Kidney tubule cell (primary cell): ENCODE results near the gene MS4A5.
"Not testable (repeated sequence)": the region's sequence is repeated elsewhere in the genome, so short reads cannot be mapped to it uniquely, and the experiment has no call there.

ENCODE experiments used
- DNase-seq: peaks from one replicate; pipeline ENCODE4 v3.0.0-alpha.2; 2018; ENCODE audit warnings: low spot score

Gene MS4A5, protein sequence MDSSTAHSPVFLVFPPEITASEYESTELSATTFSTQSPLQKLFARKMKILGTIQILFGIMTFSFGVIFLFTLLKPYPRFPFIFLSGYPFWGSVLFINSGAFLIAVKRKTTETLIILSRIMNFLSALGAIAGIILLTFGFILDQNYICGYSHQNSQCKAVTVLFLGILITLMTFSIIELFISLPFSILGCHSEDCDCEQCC

DNA sequence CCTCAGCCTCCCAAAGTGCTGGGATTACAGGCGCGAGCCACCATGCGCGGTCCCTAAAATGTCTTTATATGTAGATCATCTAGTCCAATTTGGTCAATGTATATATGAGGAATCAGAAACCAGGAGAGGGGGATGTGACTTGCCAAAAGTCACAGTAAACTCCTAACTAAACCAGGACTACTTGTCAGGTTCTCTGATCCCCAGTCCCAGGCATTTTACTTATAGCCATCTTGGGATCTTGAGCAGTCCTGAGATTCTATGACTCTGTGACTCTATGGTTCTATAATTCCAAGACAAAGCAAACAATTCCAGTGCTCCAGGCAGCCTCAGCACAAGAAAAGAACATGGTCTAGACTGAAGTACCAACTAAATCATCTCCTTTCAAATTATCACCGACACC lies at the start of gene MS4A5:
Gene MS4A5, plus strand, starts transcription at position 301 of the 400 bp plus-strand sequence. CDS start 103 bp downstream, outside the sequence.
- no peak for DNase-seq

DNA sequence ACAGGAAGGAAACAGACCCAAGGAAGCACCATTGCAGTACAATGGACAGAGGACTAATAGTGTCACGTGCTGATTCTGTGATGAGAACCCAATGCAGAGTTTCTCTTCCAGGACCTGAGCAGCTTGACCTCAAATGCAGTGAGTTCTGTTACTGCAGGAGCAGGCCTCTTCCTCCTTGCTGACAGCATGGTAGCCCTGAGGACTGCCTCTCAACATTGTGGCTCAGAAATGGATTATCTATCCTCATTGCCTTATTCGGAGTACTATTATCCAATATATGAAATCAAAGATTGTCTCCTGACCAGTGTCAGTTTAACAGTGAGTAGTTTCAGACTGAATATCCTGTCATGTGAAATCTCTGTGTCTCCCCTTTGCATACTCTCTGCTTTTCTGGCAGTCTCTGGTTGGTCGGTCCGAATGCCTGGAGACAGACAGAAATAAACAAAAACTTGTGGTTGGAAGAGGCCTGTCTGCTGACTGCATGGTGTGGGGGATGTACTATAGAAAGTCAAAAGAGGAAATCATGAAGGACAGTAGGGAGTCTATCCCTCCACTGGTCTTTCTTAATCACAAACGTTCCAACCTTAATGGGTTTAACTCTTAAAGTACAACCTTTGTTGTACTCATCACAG lies 40.0 kb upstream of the MS4A5 start:
- DNase-seq = no peak

DNA sequence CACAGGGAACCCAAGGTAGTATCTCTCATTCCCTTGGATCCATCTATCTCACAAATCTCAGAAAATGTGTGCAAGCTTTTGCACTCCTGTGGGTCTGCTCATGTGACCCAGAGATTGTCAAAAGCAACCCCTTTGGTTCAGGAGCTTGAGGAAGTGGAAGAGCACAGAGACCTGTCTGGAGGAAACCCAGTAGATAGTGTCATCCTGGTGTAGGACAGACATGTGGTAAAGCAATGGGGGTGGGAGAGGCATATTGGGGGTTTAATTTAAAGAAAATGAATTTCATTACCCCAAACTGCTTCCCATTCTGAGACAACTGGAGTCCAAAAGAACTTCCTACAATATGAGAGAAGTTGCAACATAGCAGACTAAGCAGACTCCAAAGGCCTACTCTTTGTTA lies 39.0 kb upstream of the MS4A5 start:
- DNase-seq = no peak

DNA sequence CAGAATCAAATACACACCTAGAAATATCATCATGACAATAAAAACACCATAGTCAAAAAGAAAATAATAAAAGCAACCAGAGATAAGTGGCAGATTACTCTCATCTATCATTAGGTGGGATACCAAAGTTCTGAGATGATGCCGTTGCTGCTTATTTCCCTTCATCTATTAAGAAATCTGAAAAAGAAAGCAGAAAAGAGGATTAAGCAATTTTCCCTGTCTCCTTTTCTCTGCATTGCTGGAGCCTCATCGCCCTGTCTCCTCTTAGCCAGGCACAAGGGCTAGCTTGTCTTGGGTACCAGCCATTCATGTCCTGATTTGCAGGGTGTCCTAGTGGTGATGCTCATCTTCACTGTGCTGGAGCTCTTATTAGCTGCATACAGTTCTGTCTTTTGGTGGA lies 37.0 kb upstream of the MS4A5 start:
- DNase-seq = no peak

DNA sequence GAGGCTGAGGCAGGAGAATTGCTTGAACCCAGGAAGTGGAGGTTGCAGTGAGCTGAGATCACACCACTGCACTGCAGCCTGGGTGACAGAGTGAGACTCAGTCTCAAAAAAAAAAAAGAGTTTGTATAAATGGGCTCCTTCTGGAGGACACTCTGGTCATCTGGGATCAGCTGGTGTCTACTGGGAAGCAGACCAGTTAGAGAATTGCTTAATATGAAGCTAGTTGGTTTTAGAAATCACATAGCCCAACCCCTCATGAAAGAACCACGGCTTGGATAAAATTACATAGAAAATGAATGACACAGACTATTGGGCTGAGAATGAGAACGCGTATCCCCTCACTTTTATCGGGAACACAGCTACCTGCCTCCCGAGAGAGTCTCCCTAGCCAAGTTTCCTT lies 36.4 kb upstream of the MS4A5 start:
- DNase-seq = no peak

DNA sequence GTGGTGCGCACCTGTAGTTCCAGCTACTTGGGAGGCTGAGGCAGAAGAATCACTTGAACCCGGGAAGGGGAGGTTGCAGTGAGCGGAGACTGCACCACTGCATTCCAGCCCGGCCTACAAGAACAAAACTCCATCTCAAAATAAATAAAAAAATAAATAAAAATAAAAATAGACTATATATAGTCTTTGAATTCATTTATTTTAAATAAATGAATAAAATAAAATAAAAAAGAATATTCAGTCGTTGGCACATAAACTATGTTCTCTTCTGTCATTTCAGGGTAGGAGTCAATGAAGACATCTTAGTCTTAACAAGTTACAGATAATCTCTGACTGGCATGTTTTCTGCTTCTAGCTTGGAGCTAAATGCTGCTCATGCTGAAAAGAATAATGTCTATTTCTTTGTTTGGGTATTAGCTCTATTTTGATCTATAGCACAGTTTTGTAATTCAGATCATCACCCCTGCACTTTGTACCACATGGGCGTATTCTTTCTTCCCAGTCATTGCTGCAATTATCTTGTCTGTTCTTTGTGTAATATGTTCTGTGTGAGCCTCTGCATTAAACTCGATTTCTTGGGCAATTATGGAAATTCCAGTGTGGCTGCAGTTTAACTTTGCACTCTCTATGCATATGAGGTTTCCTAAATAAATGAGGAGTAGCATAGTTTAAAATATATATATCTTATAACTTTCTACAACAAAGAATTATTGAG lies 34.5 kb upstream of the MS4A5 start:
- DNase-seq = no peak

DNA sequence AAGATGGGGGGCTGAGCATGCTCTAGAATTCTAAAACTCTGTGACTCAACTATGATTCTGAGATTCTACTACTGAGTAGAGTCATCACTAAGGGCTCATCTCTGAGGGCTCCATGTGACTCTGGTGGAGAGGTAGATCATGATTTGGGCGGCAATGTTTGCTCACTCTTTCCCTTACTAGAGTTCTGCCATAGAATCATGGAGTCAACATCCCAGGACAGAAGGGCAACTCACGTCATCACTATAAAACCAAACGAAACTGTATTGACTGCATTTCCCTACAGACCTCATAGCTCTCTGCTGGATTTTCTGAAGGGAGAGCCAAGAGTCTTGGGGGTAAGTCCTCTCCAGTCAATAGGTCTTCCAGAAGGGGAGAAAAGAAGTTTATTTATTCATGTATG lies 33.0 kb upstream of the MS4A5 start, which contains the start of gene MS4A14:
Gene MS4A14, plus strand, starts transcription at position 78 of the 400 bp plus-strand sequence. Its CDS starts 120 bp downstream, at position 198.
- no peak for DNase-seq

DNA sequence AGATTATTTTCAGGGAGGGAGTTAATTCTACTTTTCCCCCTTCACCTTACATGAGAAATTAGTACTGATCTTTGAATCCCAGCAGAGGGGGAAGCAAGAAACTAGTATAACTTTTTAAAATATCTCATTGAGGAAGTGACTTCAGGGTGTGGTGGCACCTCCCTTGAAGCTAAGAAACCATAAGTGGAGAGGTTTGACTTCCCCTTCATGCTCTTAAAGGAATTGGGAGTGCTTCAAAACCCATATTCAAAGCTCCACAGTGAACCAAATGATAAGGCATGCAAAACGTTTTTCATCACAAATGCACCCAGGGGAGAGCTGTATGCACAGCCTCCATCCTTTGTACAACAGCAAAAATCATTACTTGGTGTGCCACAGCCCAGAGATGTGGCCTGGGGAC lies 32.6 kb upstream of the MS4A5 start:
- no peak for DNase-seq

DNA sequence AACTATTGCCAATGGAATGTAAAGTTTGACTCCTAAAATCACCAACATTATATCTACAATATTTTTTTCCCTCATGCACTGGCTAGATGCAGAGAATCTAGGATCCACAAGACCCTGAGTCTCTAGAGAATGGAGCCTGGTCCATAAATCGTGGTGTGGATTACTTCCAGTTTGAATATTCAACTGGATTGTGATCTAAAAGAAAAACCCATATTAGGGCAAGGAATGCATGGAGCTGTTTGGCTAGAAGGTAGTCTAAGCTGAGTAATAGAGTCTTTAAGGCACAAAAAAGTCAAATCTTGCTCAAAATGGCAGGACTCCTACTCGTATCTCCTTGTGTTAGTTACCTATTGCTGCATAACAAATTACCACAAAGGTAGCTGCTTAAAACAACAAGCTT lies 9.4 kb upstream of the MS4A5 start:
- DNase-seq = no peak

DNA sequence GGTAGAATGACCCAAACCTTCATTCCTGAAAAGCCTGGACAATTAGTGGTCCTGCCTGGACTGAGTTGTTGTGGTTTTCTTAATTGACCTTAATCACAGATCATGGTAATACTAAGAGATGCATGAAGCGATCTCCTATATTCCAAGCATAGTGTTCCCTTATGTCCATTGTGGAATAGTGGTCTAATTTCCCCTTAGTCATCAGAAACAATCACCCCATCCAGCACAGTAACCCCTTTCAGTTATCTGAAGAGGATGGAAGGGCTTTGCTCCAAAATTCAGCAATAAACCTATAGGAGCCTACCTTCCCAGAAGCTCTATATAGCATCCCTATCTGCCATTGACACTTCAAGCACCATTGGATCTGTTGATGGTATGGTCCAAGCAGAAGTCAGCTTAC lies 6.8 kb upstream of the MS4A5 start:
- DNase-seq = no peak

DNA sequence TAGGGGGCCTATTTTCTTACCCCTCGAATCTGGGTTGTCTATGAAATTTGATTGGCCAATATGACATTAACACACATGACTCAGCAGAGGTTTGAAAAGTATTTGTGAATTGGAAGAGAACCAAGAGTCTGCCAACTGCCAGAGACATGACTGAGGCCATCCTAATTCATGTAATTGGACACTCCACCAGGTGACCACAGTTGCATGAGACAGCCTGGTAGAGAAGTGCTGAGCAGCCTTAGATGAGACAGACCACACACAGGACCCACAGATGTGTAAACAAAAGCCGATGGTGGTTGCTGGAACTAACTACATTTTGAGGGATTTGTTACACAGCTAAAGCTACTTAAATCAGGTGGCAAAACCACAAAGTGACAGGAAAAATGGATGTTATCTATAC lies 855 bp upstream of the MS4A5 start:
- DNase-seq = peak; percentile 44

DNA sequence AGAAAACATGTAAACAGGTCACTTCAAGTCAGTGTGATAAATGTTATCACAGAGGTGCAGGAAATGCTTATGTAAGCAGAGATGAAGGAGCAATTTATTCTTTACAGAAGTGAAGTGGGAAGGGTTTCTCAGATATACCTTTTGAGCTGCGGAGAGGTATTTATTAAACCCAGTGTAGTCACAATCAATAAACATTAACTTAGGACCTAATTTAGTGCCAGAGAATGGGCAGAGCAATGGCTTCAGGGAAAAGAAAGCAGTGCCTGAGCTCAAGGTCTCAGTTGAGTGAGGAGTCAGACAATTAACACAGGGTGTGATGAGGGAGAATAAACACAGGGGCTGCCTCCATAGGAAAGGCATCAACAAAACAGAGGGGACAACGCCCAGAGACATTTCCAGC lies 1.9 kb downstream of the MS4A5 start:
- peak; percentile 6 for DNase-seq

DNA sequence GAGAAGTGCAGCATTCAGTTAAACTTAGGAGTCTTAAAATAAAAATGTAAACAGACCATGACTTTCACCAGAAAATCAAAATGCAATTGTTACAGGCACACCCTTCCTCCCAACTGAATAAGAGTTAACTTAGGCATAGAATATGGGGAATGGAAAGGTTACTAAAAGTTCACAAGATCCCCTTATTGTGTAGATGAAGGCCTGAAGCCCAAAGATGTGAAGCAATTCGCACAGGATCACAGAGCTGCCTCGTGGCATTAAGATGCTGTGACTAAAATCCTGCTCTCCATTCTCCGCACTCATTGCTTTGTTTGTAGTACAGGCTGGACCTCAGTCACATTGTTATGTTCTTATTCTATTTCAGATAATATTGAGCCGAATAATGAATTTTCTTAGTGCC lies 4.0 kb downstream of the MS4A5 start:
- no peak for DNase-seq

DNA sequence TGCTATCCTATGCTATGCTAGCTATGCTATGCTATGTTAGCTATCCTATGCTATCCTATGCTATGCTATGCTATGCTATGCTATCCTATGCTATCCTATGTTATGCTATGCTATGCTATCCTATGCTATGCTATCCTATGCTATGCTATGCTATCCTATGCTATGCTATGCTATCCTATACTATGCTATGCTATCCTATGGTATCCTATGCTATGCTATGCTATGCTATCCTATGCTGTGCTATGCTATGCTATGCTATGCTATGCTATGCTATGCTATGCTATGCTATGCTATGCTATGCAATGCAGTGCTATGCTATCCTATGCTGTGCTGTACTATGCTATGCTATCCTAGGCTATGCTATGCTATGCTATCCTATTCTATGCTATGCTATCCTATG lies 17.7 kb downstream of the MS4A5 start:
- no peak for DNase-seq

DNA sequence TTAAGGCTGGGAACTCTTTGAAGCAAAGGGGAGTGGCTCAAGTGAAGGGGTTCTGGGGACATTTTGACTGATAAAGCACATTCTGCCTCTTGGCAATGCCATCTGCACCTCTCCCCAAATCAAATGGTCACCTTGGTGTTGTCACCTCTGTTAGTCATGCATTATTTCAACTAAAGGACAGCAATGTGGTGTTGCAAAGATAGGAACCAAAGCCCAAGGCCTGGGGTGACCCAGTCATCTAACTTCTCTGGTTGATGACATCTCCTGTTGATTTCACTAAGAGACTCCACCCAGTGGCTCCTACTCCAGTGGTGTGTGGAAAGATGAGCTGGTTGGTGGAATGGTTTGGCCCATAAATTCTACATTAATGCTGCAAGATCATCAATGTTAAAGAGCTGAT lies 18.5 kb downstream of the MS4A5 start:
- DNase-seq = no peak

DNA sequence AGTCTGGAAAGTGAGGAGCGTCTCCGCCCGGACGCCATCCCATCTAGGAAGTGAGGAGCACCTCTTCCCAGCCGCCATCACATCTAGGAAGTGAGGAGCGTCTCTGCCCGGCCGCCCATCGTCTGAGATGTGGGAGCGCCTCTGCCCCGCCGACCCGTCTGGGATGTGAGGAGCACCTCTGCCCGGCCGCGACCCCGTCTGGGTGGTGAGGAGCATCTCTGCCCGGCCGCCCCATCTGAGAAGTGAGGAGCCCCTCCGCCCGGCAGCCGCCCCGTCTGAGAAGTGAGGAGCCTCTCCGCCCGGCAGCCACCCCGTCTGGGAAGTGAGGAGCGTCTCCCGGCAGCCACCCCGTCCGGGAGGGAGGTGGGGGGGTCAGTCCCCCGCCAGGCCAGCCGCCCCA lies 21.8 kb downstream of the MS4A5 start:
- DNase-seq = not testable (repeated sequence)

DNA sequence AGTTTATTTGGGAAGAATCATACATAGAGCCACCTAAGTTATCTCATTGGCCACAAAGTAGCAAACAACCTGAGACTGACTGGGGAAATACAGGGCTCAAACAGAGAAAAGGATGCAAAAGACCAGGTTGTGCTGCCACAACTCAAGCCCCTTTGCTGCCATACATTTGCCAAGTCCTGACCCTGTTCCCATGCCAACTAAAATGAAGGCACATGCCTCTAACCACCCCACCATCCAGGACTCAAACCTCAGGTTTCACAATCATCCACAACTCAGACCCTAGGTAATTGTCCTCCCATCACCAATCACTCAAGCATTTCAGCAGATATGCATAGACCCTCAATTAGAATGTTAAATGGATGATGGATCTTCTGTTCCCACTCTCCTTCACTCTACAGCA lies 24.8 kb downstream of the MS4A5 start:
- no peak for DNase-seq

DNA sequence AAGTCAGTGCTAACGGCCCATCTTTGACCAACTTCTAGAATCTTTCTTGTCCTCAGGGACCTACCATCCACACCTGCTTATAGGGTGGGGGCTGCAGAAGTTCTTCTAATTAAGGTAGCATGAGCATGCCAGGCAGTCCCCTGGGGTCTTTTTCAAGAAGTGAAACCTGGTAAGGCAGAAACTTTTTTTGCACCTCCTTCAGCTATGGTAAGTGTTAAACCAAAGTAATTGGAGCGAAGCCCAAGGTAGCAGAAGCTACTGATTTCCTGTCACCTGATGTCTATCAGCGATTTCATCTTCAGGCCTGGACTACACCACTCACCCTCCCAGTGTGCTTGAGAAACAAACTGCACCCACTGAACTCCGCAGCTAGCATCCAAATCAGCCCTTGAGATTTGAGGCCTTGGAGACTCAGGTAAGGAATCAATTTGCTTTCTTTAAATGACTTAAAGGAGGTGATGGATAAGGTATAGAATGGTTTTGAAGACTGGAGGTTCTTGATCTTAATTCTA lies 26.2 kb downstream of the MS4A5 start, which contains the start of gene MS4A1:
Gene MS4A1, plus strand, starts transcription at position 317 of the 512 bp plus-strand sequence. CDS start 6,528 bp downstream, outside the sequence.
- no peak for DNase-seq

DNA sequence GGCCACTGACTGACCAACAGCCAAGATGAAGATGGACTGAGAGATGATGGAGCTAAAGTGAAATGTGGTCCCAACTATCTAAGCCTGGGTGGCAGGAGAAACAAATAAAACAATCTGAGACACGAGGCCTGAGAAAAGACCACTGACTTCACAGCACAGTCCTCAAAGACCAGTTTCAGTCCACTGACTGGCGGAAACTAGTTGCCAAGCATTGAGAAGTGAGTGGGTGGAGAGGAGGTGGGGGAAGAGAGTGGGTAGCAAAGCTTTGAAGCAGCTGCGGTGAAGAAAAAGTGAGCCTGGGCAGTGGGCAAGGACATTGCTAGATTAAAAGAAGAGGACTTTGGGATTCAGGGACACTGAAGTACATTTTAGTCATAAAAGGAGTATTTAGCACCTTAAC lies 28.2 kb downstream of the MS4A5 start:
- DNase-seq = no peak

DNA sequence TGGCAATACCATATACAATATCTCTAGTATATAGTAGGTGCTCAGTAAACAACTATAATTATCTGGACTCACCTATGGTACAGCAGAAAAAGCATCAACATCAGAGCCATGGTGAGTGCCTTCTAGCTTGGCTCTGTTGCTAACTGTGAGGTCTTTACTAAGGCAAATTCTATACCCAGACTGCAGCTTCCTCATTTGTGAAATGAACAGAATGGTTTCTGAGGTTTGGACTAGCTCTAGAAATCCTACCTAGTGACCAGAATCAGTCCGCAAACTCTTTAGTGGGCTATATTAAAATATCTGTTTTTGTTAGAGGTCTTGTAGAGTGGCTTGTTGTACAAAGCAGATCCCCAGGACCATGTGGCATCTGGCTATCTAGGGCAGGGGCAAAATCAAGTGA lies 30.0 kb downstream of the MS4A5 start:
- no peak for DNase-seq

DNA sequence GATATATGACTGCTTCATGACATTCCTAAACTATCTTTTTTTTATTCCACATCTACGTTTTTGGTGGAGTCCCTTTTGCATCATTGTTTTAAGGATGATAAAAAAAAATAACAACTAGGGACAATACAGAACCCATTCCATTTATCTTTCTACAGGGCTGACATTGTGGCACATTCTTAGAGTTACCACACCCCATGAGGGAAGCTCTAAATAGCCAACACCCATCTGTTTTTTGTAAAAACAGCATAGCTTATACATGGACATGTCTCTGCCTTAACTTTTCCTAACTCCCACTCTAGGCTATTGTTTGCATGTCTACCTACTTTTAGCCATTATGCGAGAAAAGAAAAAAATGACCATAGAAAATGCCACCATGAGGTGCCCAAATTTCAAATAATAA lies 39.5 kb downstream of the MS4A5 start:
- no peak for DNase-seq

DNA sequence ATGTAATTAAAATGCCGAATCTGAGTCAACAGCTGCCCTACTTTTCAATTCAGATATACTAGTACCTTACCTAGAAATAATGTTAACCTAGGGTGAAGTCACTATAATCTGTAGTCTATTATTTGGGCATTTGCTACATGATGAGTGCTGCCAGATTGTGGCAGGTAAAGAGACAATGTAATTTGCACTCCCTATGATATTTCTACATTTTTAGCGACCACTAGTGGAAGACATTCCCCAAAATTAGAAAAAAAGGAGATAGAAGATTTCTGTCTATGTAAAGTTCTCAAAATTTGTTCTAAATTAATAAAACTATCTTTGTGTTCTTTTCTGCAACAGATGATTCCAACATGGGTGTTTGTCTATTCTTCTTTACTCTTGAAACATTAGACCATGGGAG lies 40.4 kb downstream of the MS4A5 start:
- no peak for DNase-seq

DNA sequence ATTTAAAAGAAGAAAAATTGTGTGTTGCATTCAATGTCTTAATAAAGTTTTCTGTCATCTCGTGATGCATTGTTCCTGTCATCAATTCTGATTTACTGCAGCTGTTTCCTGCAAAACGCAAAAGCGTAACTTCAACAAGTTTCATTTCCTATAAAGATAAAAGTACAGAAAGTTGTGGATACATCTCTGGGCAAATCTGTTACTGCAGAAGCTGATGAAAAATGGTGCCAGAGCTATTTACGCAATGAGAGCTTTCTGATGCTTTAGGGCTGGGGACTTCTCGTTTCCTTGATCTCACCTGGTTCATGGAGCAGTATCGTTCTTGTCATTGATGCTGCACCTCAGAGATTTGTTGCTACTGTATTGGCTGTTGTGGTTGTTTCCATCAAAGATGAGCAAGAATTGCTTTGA lies 47.7 kb downstream of the MS4A5 start:
- no peak for DNase-seq
